Endothelial cell of umbilical vein (primary cell): ENCODE data around the gene TEKT1. TPM values are rescaled to one million over a fixed set of nuclear protein-coding genes. Genes with fewer than 3 reads are reported as not detected.

Experiments used
- BruUV-seq: library from RNA; stranded (reverse); fragments of 400-500 nt; replicated peaks from 2 replicates; lab custom pipeline; 2021; lab: Mats Ljungman, UMichigan
- CTCF ChIA-PET: fragments of 300-600, 350-600 bp; sonication (Branson Sonifier 250); formaldehyde crosslinking; loops from one replicate; lab custom pipeline; 2021; ENCODE audit warnings: antibody characterized with exemption, inconsistent platforms; lab: Charles Lee
- POLR2A ChIA-PET: fragments of 300-600, 350-600 bp; sonication (Branson Sonifier 250); formaldehyde crosslinking; loops from one replicate; lab custom pipeline; 2021; ENCODE audit warnings: antibody characterized with exemption, inconsistent platforms; lab: Charles Lee
- DNase-seq: peaks from one replicate; pipeline ENCODE4 v3.0.0-alpha.2; 2011; ENCODE audit warnings: low read depth, low spot score
- FAIRE-seq: peaks from 2 replicates; lab custom pipeline; 2011; peaks lifted over from hg19 to GRCh38; lab: Jason Lieb, UNC
- H2AFZ ChIP-seq: 2 replicates; pipeline ENCODE4 v1.6.0; 2012; ENCODE audit warnings: low read depth, low read length, control low read depth, inconsistent platforms
- H3K27ac ChIP-seq: 2 replicates; pipeline ENCODE4 v1.5.1; 2011; ENCODE audit warnings: low read depth, mild to moderate bottlenecking, control low read depth, low read length, moderate library complexity; ENCODE audit not compliant: insufficient read depth
- H3K27me3 ChIP-seq, 2 experiments: 2 replicates each; pipeline versions ENCODE4 v1.6.0 to v1.6.1; 2011; ENCODE audit warnings: low read length in 2 of 2, mixed read lengths in 1 of 2; ENCODE audit not compliant: control insufficient read depth in 2 of 2, insufficient read depth in 2 of 2
- H3K36me3 ChIP-seq, 2 experiments: 2 replicates in 1 of 2; 3 replicates in 1 of 2; pipeline ENCODE4 v1.5.1; 2011; ENCODE audit warnings: low read length in 2 of 2, mild to moderate bottlenecking in 1 of 2, moderate library complexity in 1 of 2; ENCODE audit not compliant: control insufficient read depth in 2 of 2, insufficient read depth in 2 of 2; ENCODE audit errors: extremely low read depth in 1 of 2
- H3K4me1 ChIP-seq: 3 replicates; pipeline ENCODE4 v1.5.1; 2011; ENCODE audit warnings: mild to moderate bottlenecking, low read length; ENCODE audit not compliant: control insufficient read depth, insufficient read depth; ENCODE audit errors: extremely low read depth
- H3K4me2 ChIP-seq: 2 replicates; pipeline ENCODE4 v1.6.1; 2011; ENCODE audit warnings: low read length, control low read depth, mixed read lengths; ENCODE audit not compliant: insufficient read depth
- H3K4me3 ChIP-seq, 3 experiments: fragments of 200-600 bp in 1 of 3; sonication (generic), shearing (Covaris generic) in 1 of 3; replicated peaks in 1 of 3; 2 replicates each; pipeline ENCODE4 v1.5.1; 2011 to 2016; ENCODE audit warnings: control low read depth in 3 of 3, low read length in 3 of 3, mild to moderate bottlenecking in 2 of 3, inconsistent platforms in 1 of 3, low read depth in 1 of 3, moderate library complexity in 1 of 3; ENCODE audit not compliant: insufficient read depth in 1 of 3
- H3K79me2 ChIP-seq: 2 replicates; pipeline ENCODE4 v1.6.0; 2012; ENCODE audit warnings: low read length, inconsistent platforms; ENCODE audit not compliant: control insufficient read depth, insufficient read depth
- H3K9ac ChIP-seq: replicated peaks from 2 replicates; pipeline ENCODE3; 2011; ENCODE audit warnings: low read length, control low read depth; ENCODE audit not compliant: insufficient read depth; ENCODE audit errors: extremely low read depth
- H3K9me1 ChIP-seq: replicated peaks from 3 replicates; pipeline ENCODE4 v1.6.0; 2011; ENCODE audit warnings: mild to moderate bottlenecking, low read length; ENCODE audit not compliant: control insufficient read depth, insufficient read depth; ENCODE audit errors: extremely low read depth
- H3K9me3 ChIP-seq: replicated peaks from 2 replicates; pipeline ENCODE4 v1.5.1; 2012; ENCODE audit warnings: low read length, inconsistent platforms; ENCODE audit not compliant: control insufficient read depth, insufficient read depth
- H4K20me1 ChIP-seq: replicated peaks from 2 replicates; pipeline ENCODE3; 2011; ENCODE audit warnings: mild to moderate bottlenecking, low read length; ENCODE audit not compliant: control insufficient read depth, insufficient read depth; ENCODE audit errors: extremely low read depth
- EZH2 ChIP-seq: IDR thresholded peaks from 2 replicates; pipeline ENCODE4 v1.6.1; 2012; ENCODE audit warnings: borderline replicate concordance, low read depth, mild to moderate bottlenecking, moderate library complexity, low read length, inconsistent platforms; ENCODE audit not compliant: severe bottlenecking
- FOS ChIP-seq: IDR thresholded peaks from 2 replicates; pipeline ENCODE4 v1.6.1; 2011; ENCODE audit warnings: mild to moderate bottlenecking, low read length, moderate library complexity, borderline replicate concordance; ENCODE audit not compliant: insufficient read depth
- GATA2 ChIP-seq: IDR thresholded peaks from 2 replicates; pipeline ENCODE4 v1.7.0; 2011; ENCODE audit warnings: low read depth, mild to moderate bottlenecking, moderate library complexity, mixed read lengths, low read length; ENCODE audit not compliant: insufficient read length, insufficient read depth
- JUN ChIP-seq: IDR thresholded peaks from 2 replicates; pipeline ENCODE4 v1.6.1; 2011; ENCODE audit warnings: borderline replicate concordance, low read depth; ENCODE audit not compliant: insufficient read length, insufficient read depth
- MYC ChIP-seq: IDR thresholded peaks from one replicate; pipeline ENCODE4 v1.6.1; 2011; ENCODE audit warnings: mild to moderate bottlenecking, low read depth, low read length
- POLR2A ChIP-seq: IDR thresholded peaks from 2 replicates; pipeline ENCODE4 v1.6.1; 2012; ENCODE audit warnings: low read depth, mild to moderate bottlenecking, control low read depth, low read length
- POLR2AphosphoS5 ChIP-seq: IDR thresholded peaks from 2 replicates; pipeline ENCODE4 v1.6.1; 2012; ENCODE audit warnings: low read depth, mild to moderate bottlenecking, control low read depth, low read length, moderate library complexity; ENCODE audit not compliant: insufficient read depth
- dilution Hi-C: fragments of 300-500 bp; cut with MboI; formaldehyde crosslinking; loops from one replicate; pipeline ENCODE4 v1.15.0; 2019; ENCODE audit warnings: low sequenced_read_pairs; ENCODE audit not compliant: extremely low pct_ligation_motif_present
- intact Hi-C: fragments of 100-400 bp; cut with micrococcal nuclease; formaldehyde crosslinking; loops from one replicate; pipeline ENCODE4 v1.10.0; 2022
- polyA plus RNA-seq, 4 experiments: library from polyadenylated mRNA; depleted of rRNA in 3 of 4; stranded (reverse) in 3 of 4; unstranded in 1 of 4; fragments of >200 nt; gene quantifications; 2 replicates each; pipeline versions ENCODE4 v1.2.1 to v1.2.3, GENCODE V29; 2011 to 2012; ENCODE audit warnings: missing spikeins in 1 of 4
- total RNA-seq: library from RNA; stranded (reverse); gene quantifications from 2 replicates; pipeline ENCODE4 v1.2.3, GENCODE V29; 2021
- TF ChIP-seq, protein P1 (sequence below): IDR thresholded peaks from 2 replicates; pipeline ENCODE4 v1.6.1; 2011; ENCODE audit not compliant: insufficient read depth, insufficient read length
- TF ChIP-seq, protein P2 (sequence below), 2 donors: IDR thresholded peaks; 1 replicate in 1 of 2; 2 replicates in 1 of 2; pipeline ENCODE4 v1.5.1; 2011; ENCODE audit warnings: low read length in 2 of 2, mild to moderate bottlenecking in 2 of 2, moderate library complexity in 2 of 2, control low read depth in 1 of 2, inconsistent platforms in 1 of 2, low read depth in 1 of 2; ENCODE audit not compliant: insufficient read depth in 1 of 2; ENCODE audit errors: extremely low read depth in 1 of 2

TEKT1 gene
- total and polyA plus RNA-seq, 2 donors (not counting 3 experiments of a cell fraction or from before 2014, with no cell fraction given): not detected

- DNase-seq: no peak
- Histone ChIP-seq H3K9me3 (no peaks in the 10 kb centered on the region), H3K79me2 (no peaks in the 10 kb centered on the region), H3K4me1 (no peaks in the 10 kb centered on the region), H3K27ac (no peak overlapping the region), H3K9ac (no peak overlapping the region), H3K4me3 (no peak overlapping the region), H4K20me1 (no peaks in the 10 kb centered on the region), H3K9me1 (no peaks in the 10 kb centered on the region), H3K36me3 (peaks cover 0 to 6% of the 10 kb centered on the region in 2 experiments), H2AFZ (no peak overlapping the region), H3K4me2 (no peak overlapping the region), H3K27me3 (peaks cover 8 to 19% of the 10 kb centered on the region in 2 experiments)
- CTCF ChIA-PET: interaction anchor here (0.6 to 1.3 kb wide), 4 partner anchors 15 to 106 kb away, joined by 3 read pairs; no protein-coding TSS in a partner anchor
- BruUV-seq: no TSS peak
- no peak for FAIRE-seq
- intact Hi-C loops: no loop called here
- POLR2A ChIA-PET: no interaction called here
- TF ChIP-seq EZH2 (no peak), FOS (no peak), JUN (no peak), MYC (no peak), POLR2AphosphoS5 (no peak), GATA2 (no peak), POLR2A (no peak)
- TF ChIP-seq, protein P1, sequence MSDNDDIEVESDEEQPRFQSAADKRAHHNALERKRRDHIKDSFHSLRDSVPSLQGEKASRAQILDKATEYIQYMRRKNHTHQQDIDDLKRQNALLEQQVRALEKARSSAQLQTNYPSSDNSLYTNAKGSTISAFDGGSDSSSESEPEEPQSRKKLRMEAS: no peak
- TF ChIP-seq, protein P2, sequence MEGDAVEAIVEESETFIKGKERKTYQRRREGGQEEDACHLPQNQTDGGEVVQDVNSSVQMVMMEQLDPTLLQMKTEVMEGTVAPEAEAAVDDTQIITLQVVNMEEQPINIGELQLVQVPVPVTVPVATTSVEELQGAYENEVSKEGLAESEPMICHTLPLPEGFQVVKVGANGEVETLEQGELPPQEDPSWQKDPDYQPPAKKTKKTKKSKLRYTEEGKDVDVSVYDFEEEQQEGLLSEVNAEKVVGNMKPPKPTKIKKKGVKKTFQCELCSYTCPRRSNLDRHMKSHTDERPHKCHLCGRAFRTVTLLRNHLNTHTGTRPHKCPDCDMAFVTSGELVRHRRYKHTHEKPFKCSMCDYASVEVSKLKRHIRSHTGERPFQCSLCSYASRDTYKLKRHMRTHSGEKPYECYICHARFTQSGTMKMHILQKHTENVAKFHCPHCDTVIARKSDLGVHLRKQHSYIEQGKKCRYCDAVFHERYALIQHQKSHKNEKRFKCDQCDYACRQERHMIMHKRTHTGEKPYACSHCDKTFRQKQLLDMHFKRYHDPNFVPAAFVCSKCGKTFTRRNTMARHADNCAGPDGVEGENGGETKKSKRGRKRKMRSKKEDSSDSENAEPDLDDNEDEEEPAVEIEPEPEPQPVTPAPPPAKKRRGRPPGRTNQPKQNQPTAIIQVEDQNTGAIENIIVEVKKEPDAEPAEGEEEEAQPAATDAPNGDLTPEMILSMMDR (IDR thresholded peaks at IDR 0.05; ENCODE audit: extremely low read depth in 1 of 2, insufficient read depth in 1 of 2, low read depth in 1 of 2, low read length in 2 of 2): no peak
- dilution Hi-C loops: no loop called here
These were observed 59.5 kb downstream of the TEKT1 start for GRCh38 chr17:6772016-6772415.
